ENCODE data around the gene ABHD12B. TPM values are rescaled to one million over a fixed set of nuclear protein-coding genes. Genes with fewer than 3 reads are reported as not detected.

The ABHD12B gene
- total and polyA plus RNA-seq, 9 of the 15 experiments (the other 6 are each of a cell fraction or from before 2014, with no cell fraction given), result not detected

GRCh38 chr14:50839691-50840090, 32.2 kb upstream of the ABHD12B start:
- WGBS (ENCODE audit: insufficient coverage, low coverage, missing lambda C conversion rate), result 3% methylated on average over 5 of the region's 5 CpGs
- H3K9me3 ChIP-seq (replicated peaks; ENCODE audit: control insufficient read depth, insufficient read depth, low read depth, low read length), result no peaks in the 10 kb centered on the region
- in situ Hi-C loops (cut with MboI), result no loop called here
- ChIA-PET POLR2A (no interaction called here), CTCF (ENCODE audit: low intra/inter-chr PET ratio) (no interaction called here)
- H3K36me3 ChIP-seq (ENCODE audit: control insufficient read depth, insufficient read depth, low read length), result no peaks in the 10 kb centered on the region
- H3K27me3 ChIP-seq (ENCODE audit: control insufficient read depth in 2 of 2, insufficient read depth in 2 of 2, low read length in 2 of 2), result peaks cover 0 to 13% of the 10 kb centered on the region in 2 experiments; a peak in 2 of 5 replicates
- TF ChIP-seq ATF4 (CRISPR knock-in tag; IDR thresholded peaks at IDR 0.05), result no peak
- no peak for TF ChIP-seq ZNF436 (CRISPR knock-in tag; IDR thresholded peaks at IDR 0.05)
- no peak for TF ChIP-seq SIN3A (IDR thresholded peaks at IDR 0.05; ENCODE audit: borderline replicate concordance in 2 of 2, control insufficient read depth in 1 of 2, low read depth in 2 of 2, low read length in 2 of 2)
- intact Hi-C loops (cut with micrococcal nuclease), result no loop called here
- H3K4me1 ChIP-seq (replicated peaks in 1 of 2; ENCODE audit: control insufficient read depth in 2 of 2, insufficient read depth in 2 of 2, low read length in 2 of 2), result no peaks in the 10 kb centered on the region; a peak in 1 of 5 replicates
- H3K27ac ChIP-seq (ENCODE audit: extremely low read depth, low read depth, low read length), result no peak overlapping the region
- no peaks in the 10 kb centered on the region for H3K79me2 ChIP-seq (ENCODE audit: control insufficient read depth, insufficient read depth, low read length)
- no peak overlapping the region for H2AFZ ChIP-seq (ENCODE audit: low read depth, low read length)
- no peak overlapping the region for H3K9ac ChIP-seq (ENCODE audit: insufficient read depth in 1 of 2, low read depth in 2 of 2, low read length in 2 of 2)
- no peak overlapping the region for H3K4me2 ChIP-seq (ENCODE audit: insufficient read depth, low read length)
- no peaks in the 10 kb centered on the region for H3K9me1 ChIP-seq (ENCODE audit: control insufficient read depth, insufficient read depth, low read length)
- H4K20me1 ChIP-seq (replicated peaks; ENCODE audit: control insufficient read depth, insufficient read depth, low read length), result no peaks in the 10 kb centered on the region
- no peak for ATAC-seq
- H3K4me3 ChIP-seq, result no peak overlapping the region
- DNase-seq (ENCODE audit: extremely low read depth in 1 of 4, low spot score in 3 of 4), result no peak
- FAIRE-seq, result no peak
- BruUV-seq (replicated peaks), result no TSS peak

- Histone ChIP-seq H3K9ac (ENCODE audit: insufficient read depth in 1 of 2, low read depth in 2 of 2, low read length in 2 of 2) (no peak overlapping the region), H3K9me3 (replicated peaks; ENCODE audit: control insufficient read depth, insufficient read depth, low read depth, low read length) (no peaks in the 10 kb centered on the region), H3K4me2 (ENCODE audit: insufficient read depth, low read length) (no peak overlapping the region), H2AFZ (ENCODE audit: low read depth, low read length) (no peak overlapping the region), H3K79me2 (ENCODE audit: control insufficient read depth, insufficient read depth, low read length) (no peaks in the 10 kb centered on the region), H3K4me1 (replicated peaks in 1 of 2; ENCODE audit: control insufficient read depth in 2 of 2, insufficient read depth in 2 of 2, low read length in 2 of 2) (no peaks in the 10 kb centered on the region; a peak in 1 of 5 replicates), H3K27ac (ENCODE audit: extremely low read depth, low read depth, low read length) (no peak overlapping the region), H3K36me3 (ENCODE audit: control insufficient read depth, insufficient read depth, low read length) (no peaks in the 10 kb centered on the region), H4K20me1 (replicated peaks; ENCODE audit: control insufficient read depth, insufficient read depth, low read length) (no peaks in the 10 kb centered on the region), H3K9me1 (ENCODE audit: control insufficient read depth, insufficient read depth, low read length) (no peaks in the 10 kb centered on the region), H3K4me3 (no peak overlapping the region), H3K27me3 (ENCODE audit: control insufficient read depth in 2 of 2, insufficient read depth in 2 of 2, low read length in 2 of 2) (peaks cover 0 to 6% of the 10 kb centered on the region in 2 experiments; a peak in 1 of 5 replicates)
- ChIA-PET CTCF (ENCODE audit: low intra/inter-chr PET ratio) (no interaction called here), POLR2A (no interaction called here)
- no TSS peak for BruUV-seq (replicated peaks)
- TF ChIP-seq CREB3 (tag; conservative IDR thresholded peaks at IDR 0.05; ENCODE audit: low read depth), result no peak
- no peak for TF ChIP-seq MCM7 (IDR thresholded peaks at IDR 0.05)
- no peak for TF ChIP-seq ASH1L (IDR thresholded peaks at IDR 0.05; ENCODE audit: borderline replicate concordance, low read depth, partially characterized antibody)
- no peak for TF ChIP-seq HCFC1 (IDR thresholded peaks at IDR 0.05; ENCODE audit: low read depth, low read length)
- peak; percentile 77 for TF ChIP-seq TFE3 (CRISPR knock-in tag; IDR thresholded peaks at IDR 0.05)
- no peak for TF ChIP-seq CBFA2T3 (IDR thresholded peaks at IDR 0.05)
- TF ChIP-seq DACH1 (IDR thresholded peaks at IDR 0.05; ENCODE audit: partially characterized antibody), result no peak
- TF ChIP-seq ZNF589 (CRISPR knock-in tag; IDR thresholded peaks at IDR 0.05; ENCODE audit: low read depth), result no peak
- 0 out of 2 replicates have a peak, but pooled peaks have one; percentile 47 for TF ChIP-seq RAD51 (IDR thresholded peaks at IDR 0.05; ENCODE audit: borderline replicate concordance, low read depth)
- no peak for TF ChIP-seq HDAC8 (tag; IDR thresholded peaks at IDR 0.05)
- TF ChIP-seq GTF2E2 (tag; IDR thresholded peaks at IDR 0.05), result no peak
- intact Hi-C loops (cut with micrococcal nuclease), result no loop called here
- WGBS (ENCODE audit: insufficient coverage, low coverage, missing lambda C conversion rate), result 0% methylated on average over 2 of the region's 2 CpGs
- ATAC-seq (no peak), FAIRE-seq (no peak), DNase-seq (ENCODE audit: extremely low read depth in 1 of 4, low spot score in 3 of 4) (no peak)
- in situ Hi-C loops (cut with MboI), result no loop called here
Observed at GRCh38 chr14:50844391-50844790, 27.5 kb upstream of the ABHD12B start.
